Measurements from ENCODE around the gene MBOAT2.
"Not testable (repeated sequence)": the region's sequence is repeated elsewhere in the genome, so short reads cannot be mapped to it uniquely, and the experiment has no call there.

The MBOAT2 gene

DNA sequence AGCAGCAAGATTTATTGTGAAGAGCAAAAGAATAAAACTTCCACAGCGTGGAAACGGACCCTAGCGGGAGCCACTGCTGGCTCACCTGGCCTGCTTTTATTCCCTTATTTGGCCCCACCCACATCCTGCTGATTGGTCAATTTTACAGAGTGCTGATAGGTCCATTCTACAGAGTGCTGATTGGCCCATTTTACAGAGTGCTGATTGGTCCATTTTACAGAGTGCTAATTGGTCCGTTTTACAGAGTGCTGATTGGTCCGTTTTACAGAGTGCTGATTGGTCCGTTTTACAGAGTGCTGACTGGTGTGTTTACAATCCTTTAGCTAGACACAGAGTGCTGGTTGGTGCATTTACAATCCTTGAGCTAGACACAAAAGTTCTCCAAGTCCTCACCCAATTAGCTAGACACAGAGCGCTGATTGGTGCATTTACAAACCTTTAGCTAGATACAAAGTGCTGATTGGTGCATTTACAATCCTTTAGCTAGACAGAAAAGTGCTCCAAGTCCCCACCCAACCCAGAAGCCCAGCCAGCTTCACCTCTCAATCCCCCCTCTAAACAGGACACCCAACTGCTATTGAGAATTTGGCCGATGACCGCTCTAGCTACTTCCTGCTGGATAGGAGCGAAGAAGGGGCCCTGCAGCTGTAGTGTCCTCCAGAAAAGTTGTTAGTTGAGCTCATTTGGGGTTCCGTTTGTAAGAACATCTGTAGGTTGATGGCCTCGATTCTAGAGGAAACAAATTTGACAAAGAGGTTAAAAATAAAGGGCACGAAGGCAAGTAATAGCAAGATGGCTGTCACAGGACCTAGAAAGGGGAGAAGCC lies 108.2 kb downstream of the MBOAT2 start:
- DNase-seq (ENCODE audit: low read depth), result not testable (repeated sequence)

DNA sequence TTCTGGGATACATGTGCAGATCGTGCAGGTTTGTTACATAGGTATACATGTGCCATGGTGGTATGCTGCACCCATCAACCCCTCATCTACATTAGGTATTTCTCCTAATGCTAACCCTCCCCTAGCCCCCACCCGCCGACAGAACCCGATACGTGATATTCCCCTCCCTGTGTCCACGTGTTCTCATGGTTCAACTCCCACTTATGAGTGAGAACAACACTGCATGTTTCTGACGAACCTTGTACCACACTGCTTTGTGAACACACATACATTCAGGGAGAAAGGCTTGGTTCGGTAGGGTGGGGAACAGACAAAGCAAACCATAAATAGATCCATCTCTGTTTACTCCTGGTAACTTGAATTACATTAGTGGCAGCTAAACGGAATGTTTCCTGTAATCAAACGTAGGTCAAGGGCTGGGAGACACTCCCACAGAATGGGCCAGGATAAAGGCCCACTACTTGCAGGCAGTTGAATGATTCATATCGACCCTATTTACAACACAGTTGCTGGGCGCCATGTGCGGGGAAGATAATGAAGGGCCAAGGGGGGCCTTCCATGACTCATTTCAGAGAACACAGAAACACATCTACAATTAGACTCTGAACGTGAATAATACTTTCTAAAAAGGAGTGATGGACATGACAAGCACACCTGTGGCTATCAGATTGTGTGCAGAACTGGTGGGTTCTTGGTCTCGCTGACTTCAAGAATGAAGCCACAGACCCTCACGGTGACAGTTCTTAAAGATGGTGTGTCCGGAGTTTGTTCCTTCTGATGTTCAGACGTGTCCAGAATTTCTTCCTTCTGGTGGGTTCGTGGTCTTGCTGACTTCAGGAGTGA lies 109.3 kb downstream of the MBOAT2 start:
- no peak for DNase-seq (ENCODE audit: low read depth)

DNA sequence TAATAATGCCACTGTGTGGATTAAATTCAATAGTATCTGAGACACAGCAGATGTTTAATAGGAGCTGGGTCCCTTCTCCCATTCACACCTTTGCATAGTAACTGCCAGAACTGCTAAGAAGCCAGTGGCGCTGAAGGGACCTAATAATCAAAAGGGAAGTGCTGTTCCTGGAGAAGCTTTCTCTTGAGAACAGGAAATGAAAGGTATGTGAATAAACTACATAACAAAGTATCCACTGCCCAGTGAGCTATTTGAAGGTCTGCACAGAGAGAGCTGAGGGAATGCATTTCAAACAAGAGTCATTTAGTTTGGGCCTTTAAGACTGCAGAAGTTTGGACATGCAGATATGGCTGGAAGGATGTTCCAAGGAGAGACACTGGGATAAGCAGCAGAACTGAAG lies 110.0 kb downstream of the MBOAT2 start:
- DNase-seq (ENCODE audit: low read depth), result no peak

DNA sequence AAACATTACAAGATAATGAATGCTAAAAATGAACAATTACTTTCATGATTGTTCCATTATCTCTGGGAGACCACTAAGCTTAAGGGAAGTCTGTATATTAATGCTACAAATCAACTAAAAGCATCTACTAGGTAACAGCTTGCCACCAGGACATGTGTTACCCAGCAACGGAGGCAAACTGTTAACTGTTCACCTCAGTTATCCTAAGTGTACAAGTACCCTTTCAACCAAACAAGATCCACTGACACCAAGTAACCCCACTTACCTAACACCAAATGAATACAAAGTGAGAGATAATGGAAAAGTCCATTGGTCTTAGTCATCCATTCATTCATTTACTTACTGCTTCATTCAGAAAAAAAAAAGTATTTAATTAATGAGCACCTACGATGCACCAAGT lies 111.4 kb downstream of the MBOAT2 start:
- no peak for DNase-seq (ENCODE audit: low read depth)

DNA sequence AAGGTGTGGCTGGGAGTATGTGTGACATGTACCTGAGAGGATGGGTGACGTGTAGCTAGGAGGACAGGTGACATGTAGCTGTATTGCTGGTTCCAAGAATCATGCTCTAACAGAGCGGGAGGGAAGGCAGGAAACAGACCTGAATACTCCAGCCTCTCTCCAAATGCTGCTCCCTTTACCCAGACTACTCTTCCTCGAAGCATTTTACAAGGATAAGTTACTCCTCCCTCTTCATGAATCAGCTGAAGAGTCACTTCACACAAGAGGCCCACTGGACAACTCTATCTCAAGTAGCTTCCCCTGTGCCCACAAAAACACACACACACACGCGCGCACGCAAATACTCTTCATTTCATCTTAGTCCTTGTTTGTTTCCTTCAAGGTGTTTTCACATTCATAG lies 113.5 kb downstream of the MBOAT2 start:
- DNase-seq (ENCODE audit: low read depth), result no peak

DNA sequence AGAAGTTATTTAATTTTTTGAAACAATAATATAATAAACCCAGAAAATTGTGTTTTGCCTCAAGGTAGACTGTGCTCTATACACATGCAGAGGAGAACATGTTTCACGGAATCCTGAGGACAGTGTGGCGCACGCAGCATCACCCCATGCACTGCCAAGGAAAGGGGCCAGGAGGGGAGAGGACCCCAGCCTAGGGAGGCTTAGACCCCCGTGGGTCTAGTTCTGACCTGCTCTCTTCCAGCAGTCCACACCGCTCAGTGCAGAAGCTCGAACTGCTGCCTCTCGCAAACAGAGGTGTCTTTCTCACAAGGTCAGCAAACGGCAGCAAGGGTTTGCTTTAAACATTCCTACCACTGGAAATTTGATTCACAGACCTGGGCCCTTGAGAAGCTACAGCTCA lies 114.5 kb downstream of the MBOAT2 start:
- no peak for DNase-seq (ENCODE audit: low read depth)

DNA sequence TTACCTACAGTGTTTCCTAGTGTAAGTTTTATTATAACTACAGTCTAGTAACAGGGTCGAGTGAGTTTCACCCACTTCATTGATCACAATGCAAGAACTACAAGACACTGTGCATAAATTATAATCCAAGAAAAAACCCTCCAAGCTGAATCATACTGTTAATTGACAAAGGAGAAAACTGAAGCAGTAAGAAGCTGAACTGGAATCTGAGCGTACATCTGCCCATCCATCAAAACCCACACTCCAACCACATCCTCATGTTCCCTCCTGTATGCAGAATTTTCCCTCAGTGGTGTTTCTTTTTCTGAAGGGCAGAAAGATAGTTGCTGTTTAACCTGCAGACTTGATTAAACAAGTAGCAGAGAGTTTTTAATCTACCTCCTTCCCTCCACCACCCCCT lies 116.6 kb downstream of the MBOAT2 start:
- DNase-seq (ENCODE audit: low read depth), result no peak

DNA sequence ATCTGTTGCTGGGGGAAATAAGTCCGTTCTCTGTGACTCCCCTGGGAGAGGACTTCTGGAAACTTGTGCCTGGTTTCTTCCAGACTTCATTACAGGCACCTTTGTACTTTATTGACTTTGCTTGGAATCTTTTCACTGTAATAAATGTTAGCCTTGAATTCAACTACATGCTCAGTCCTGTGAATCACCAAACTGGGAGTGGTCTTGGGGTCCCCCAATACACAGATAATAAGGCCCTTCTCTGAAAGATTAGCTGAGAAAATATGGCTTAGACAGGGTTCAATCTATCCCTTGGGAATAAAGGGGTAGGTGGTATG lies 117.3 kb downstream of the MBOAT2 start:
- DNase-seq (ENCODE audit: low read depth), result no peak

DNA sequence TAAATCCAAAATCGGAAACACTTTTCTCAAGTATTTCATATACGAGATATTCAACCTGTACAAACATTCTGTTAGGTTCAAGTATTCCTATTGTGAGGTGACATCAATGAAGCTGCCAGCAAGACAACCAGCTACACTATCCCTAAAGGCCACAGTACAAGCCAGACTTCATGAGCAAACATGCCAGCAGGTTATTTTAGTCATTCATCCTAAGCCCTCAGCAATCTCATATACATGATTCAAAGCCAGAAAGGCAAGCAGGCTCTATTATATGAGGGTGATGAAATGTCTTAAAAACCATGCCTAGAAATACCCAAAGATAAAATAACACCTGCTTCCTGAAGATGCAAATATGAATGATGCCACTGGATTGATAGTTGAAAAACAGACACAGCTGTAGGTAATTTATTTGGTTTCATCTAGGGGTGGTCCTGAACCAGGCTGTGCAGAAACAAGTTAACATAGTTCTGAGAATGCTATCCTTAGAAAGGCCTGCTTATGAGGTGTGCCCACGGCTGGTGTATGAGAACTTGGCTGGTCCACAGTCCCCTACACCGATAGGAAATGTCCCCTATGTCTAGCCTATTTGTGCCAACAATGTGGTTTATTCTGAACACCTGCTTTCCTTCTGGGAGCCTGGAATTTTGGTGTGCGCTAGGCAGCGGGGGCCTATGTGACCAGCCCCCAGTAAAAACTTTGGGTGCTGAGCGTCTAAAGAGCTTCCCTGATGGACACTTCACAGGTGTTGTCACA lies 117.9 kb downstream of the MBOAT2 start:
- DNase-seq (ENCODE audit: low read depth), result no peak

DNA sequence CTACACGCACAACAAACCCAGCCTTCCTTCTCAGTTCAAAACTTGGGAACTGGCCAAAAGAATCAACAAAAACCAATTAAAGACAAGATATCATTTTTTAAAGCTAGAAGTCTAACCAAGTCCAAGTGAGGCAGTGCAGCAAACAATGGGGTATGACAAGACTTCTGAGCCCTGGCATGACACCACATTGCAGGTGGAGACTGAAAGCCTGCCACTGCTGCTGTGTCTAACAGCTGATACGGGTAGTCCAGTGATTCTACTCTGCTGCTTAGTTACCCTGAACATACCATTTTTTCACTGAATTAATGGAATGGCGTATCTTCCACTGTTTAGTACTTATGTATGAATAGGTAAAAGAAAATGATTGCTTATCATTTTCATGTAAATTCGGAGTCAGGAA lies 118.7 kb downstream of the MBOAT2 start:
- no peak for DNase-seq (ENCODE audit: low read depth)

DNA sequence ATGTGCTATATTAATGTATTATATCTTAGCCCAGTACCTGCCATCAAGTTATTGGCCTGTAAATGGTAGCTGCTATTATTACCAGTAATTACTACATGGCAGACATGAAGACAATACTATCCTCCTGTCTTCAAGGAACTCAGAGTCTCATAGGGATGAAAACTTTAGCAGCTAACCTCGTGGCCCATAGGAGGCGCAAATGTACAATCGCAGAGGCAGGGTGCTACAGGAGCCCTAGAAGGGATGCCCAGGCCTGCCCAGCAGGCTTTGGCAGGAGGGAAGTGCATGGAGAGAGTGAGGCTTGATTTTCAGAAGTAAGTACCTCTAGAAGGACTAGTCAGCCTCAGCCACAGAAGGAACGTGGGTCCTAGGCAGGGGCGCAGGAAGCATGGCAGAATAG lies 121.4 kb downstream of the MBOAT2 start:
- no peak for DNase-seq (ENCODE audit: low read depth)

DNA sequence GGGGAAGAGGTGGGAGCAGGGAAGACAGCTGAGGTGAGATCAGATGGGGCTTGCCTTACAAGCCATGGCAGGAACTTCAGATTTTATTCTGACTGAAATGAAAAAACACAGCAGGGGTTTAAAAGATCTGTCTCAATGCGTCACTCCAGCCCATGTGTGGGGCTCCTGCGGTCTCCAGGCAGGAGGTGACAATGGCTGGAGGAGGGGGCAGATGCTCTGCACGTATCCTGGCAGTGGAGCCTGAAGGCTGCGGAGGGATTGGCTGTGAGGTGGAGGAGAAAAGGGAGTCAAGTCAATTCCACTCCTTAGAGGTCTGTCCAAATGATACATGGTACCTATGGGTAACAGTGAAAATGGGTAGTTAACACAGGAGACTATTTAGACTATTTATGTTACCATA lies 125.6 kb downstream of the MBOAT2 start:
- no peak for DNase-seq (ENCODE audit: low read depth)

DNA sequence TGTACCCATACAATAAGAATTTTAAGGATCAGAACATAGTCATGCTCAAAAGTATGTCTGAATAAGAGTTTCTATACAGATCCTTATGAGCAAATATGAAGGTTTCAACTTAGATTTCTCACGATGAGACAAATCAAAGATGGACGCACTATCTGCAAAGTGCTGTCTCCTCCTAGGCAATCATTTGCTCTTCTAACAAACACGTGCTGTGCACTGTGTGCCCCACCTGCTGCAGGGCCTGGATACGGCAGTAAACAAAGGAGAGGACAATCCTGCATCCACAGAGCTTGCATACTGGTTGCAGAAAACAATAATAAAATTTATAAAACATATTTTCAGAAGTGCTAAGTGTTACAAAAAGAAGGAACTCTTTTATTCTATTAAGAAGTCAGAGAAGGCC lies 126.2 kb downstream of the MBOAT2 start:
- no peak for DNase-seq (ENCODE audit: low read depth)

DNA sequence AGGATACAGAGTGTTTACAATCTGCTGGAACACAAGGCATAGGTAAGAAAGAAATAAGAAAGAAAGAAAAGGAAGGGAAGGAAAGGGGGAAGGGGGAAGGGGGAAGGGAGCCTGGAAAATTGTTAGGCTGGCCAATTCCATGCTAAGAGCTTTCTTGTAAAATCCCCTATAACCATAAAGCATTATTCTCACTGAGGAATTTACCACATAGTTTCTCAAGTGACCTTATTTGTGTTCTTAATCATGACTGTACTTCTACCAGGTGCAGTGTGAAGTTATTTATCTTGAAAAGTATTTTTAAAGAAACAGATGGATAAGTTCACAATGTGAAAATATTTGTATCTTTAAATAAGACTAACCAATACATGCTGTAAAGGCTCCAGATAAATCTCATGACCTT lies 126.9 kb downstream of the MBOAT2 start:
- no peak for DNase-seq (ENCODE audit: low read depth)

DNA sequence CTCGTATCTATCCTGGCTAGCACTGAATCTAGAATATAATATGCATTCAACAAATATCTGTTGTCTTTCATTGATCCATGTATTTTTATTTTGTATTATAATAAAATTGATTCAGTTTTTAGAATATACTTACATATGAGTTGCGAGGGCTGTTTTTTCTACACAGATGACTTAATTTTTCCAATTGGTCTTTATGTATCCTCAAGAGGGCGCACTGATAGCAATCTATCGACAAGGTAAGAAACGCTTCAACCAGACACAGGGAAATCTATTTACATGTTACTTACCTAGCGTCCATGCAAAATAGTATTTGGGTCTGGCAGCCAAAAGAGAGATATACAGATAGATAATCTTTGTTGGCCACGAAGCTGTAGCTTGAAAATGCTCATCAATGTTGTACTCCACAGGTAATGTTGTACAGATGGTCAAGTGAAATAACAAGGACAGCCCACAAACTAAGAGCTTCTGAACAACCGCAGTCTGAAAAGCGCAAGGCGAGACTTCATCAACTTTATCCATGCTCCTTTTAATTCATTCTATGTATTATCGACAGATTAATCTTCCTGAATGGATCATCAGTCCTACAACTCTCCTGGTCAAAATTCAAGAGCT lies 130.6 kb downstream of the MBOAT2 start:
- DNase-seq (ENCODE audit: low read depth), result no peak

DNA sequence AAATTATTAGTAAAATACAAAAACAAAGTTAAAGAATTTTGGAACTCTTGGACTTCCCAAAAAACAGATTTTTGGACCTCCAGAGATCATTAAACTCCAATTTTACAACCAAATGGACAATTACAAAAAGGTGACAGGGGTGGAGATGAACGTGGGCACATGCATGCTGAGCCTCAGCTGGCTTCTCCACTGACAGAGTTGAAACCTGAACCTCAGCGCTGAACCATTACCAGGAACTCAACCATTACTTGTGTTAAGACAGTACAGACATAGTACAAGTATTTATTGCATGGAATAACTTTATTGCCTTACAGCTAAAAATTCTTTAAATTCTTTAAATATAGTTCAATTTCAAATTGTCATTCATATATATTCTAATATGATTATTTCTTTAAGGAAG lies 133.0 kb downstream of the MBOAT2 start:
- DNase-seq (ENCODE audit: low read depth), result no peak

DNA sequence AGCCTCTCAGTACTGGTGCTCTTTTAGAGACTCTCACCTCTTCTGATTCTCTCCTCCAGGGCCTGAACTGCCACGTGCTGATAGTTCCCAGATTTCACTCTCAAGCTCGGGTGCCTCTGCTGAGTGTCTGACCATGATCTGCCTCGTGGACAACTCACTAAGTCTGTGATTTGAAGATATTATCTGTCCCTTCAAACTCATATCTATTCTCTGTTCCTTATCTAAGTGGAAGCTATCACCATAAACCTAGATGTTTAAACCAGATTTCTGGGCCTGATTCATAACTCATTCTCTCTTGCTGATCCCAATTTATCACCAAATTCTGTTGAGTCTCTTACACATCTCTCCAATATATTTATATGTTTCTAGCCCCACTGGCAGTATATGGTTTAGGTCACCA lies 136.1 kb downstream of the MBOAT2 start:
- no peak for DNase-seq (ENCODE audit: low read depth)

DNA sequence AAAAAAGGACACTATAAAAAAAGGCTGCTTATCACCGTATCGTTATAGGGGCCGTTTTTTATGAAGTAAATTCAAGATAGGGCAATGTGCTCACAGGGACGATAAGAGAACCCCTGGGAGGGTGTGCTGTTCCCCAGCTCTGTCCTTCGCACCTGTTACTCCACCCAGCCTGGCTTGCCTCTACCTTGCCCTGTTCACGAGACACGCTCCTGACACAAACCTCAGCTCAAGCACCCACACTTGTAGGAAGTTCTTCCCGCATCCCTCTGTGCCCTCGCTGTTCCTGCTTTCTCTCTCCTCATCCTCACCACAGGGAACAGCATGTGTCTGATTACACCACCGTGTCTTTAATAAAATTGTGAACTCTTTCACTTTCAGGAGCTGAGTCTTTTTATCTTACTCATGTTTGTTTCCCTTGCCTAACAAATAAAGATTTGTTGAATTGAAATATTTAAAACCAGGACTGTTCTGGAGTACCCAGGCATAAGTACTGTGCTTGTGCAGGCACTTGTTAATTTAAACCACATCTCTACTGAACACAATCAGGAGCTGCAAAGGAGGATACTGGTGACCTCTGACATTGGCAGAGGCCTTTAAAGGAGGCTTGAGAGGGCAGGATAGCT lies 140.0 kb downstream of the MBOAT2 start:
- no peak for DNase-seq (ENCODE audit: low read depth)

DNA sequence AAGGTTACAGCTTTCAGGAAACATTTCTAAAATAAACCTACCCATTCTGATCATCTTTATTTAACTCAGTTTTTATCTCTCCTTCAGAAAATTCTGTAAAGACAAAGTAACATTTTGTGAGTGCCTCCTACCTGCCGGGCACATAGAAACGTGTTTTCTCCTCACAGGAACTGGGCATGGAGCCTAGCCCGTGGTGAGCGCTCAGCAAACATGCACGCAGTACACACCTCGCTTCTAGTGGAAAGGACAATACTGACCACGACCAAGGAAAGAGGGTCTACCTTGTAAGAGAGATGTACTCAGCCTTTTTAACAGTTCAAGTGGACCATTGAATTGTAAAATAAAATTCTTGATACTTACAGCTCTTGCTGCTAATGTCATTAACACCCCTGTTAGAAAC lies 141.3 kb downstream of the MBOAT2 start:
- no peak for DNase-seq (ENCODE audit: low read depth)

DNA sequence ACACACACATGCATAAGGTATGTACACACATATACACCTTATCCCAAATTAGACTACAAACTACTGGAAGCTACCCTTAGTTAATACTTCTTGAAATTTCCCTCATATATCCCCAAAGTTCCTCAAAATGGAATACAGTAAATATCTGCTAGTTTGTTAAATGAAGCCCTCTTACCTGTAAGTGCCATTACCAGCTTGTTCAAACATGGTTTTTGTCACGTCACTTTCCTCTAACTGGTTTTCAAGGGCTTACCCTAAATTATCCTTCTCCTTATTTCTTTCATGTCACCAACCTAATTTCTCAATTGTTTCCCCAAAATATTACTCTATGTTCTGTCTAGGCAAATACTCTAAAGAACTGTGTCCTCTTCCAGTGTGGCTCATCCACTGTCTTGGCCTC lies 141.7 kb downstream of the MBOAT2 start:
- no peak for DNase-seq (ENCODE audit: low read depth)

DNA sequence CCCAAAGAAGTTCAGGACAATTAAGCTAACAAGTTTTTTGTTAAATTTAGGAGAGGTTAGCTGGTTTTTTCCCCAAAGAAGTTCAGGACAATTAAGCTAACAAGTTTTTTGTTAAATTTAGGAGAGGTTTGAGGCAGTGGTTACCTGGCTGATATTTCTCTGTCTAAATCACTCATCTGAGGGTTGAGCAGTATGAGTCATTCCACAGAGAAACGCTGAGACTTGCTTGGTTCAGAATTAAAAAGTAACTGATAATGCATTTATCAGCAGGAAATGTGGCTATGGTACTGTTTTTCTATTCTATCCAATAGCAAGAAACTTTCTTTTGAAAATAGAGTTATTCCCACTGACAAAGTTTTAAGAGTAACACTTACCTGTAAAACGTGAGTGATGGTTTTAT lies 143.2 kb downstream of the MBOAT2 start:
- no peak for DNase-seq (ENCODE audit: low read depth)

DNA sequence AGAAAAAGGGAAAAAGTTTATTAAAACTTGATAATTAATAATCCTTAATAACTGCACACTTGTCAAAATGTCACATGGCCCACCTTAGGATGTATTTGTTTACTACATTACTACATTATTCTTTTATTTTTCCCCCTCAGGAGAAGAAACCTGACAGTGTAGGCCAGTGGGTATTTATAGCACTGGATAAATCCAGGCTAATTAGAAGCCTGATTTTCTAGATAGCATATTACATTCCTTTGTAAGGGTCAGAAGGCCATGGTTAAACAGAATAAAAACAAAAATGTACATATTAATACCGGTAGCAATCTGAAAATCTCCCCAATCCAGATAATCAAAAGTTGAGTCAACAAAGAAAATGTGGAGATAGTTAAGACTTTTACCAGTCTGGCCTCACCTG lies 144.6 kb downstream of the MBOAT2 start:
- DNase-seq (ENCODE audit: low read depth), result no peak
